NCI-H510A (cell line): ENCODE results near the gene SEPTIN10.
"Not testable (repeated sequence)": the region's sequence is repeated elsewhere in the genome, so short reads cannot be mapped to it uniquely, and the experiment has no call there.

ENCODE experiments used
- DNase-seq: peaks from one replicate; lab custom pipeline; 2025; lab: John Stamatoyannopoulos, UW

SEPTIN10 gene

DNA sequence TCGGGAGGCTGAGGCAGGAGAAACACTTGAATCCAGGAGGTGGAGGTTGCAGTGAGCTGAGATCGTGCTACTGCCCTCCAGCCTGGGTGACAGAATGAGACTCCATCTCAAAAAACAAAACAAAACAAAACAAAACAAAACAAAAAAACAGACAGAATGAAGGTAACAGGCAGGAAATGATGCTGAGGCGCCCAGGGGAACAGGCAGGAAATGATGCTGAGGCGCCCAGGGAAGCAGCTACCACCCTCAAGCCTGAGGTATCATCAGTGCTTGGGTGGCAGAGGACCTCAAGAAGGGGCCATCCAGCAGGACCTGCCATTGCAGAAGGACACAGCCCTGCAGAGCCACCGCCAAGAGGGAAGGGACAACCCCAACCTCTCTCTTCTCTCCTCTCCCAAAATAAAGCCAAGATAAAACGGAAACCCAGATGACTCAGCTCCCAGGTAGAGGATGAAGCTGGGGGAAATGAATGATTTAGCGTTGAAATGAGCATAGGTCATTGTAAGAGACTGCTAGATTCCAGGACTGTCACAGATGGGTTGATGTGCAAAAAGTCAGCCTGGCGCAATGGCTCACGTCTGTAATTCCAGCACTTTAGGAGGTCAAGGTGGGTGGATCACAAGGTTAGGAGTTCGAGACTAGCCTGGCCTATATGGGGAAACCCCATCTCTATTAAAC, 19.7 kb upstream of the SEPTIN10 start:
- DNase-seq: no peak

DNA sequence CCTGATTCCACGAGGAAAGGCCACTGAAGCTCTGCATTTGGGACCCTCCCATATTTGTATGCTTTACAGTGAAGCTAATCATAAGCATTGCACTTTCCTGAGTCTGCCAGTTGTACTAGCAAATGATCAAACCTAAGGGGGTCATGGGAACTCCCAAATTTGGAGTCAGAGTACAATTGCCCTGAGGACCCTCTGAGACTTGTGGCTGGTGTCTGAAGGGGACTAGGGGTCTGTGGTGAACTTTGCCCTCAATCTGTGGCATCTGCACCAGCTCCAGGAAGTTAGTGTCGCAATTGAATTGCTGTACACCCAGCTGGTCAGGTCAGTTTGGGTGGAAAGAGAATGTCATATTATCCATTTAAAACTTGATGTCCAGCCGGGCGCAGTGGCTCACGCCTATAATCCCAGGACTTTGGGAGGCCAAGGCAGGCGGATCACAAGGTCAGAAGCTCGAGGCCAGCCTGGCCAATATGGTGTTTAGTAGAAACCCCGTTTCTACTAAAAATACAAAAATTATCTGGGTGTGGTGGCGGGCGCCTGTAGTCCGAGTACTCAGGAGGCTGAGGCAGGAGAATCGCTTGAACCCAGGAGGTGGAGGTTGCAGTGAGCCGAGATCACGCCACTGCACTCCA, 18.5 kb upstream of the SEPTIN10 start:
- DNase-seq: no peak

DNA sequence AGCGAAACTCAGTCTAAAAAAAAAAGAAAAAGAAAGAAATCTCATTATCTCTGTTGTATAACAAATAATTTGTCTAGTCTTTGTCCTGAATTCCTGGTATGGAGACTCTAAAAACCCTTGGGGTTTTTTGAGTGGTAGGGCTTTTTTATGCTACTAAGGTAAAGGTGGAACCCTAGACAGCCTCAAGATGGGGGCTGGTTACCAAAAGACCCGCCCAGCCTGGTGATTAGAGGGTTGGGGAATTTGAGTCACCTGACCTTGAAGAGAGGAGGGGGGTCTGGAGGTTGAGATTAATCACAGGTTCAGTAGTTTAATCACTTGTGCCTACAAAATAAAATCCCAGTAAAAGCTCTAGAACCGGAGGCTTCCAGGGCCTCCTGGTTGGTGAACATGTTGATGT, 18.0 kb upstream of the SEPTIN10 start:
- DNase-seq: no peak

DNA sequence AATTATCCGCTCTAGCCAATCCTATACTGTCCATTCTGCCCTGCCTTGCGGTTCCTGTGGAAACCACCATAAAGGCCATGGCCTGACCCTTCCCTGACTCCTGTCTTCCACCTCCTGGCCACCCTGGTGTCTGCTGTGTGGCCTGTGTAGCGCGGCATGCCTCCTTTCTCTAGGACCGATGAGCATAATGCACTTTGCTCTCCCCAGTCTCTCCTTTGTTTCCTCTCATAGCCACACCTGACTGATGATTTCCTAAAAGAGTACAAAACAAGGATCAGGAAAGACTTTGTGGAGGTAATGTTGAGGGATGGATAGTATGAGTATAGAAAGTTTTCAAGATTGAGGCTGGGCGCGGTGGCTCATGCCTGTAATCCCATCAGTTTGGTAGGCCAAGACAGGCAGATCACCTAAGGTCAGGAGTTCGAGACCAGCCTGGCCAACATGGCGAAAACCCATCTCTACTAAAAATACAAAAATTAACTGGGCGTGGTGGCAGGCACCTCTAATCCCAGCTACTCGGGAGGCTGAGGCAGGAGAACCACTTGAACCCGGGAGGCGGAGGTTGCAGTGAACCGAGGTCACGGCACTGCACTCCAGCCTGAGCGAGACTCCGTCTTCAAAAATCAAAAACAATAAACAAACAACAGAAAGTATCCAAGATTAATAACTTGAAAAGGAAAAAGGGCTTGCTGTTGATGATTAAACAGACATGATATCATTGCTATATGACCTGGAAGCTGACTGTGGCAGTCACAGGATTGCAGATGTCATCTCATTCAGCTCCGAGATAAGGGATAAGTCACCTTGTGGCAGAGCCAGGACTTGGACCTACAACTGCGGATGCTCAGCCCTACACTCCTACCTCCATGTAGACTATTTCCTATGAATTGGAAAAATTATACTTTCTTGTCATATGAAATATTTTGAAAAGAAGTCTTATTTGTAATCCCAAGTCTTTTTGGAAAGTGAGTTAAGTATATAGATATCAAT, 17.0 kb upstream of the SEPTIN10 start:
- no peak for DNase-seq

GRCh38 chr2:109629867-109630266, 16.1 kb upstream of the SEPTIN10 start:
- no peak for DNase-seq

DNA sequence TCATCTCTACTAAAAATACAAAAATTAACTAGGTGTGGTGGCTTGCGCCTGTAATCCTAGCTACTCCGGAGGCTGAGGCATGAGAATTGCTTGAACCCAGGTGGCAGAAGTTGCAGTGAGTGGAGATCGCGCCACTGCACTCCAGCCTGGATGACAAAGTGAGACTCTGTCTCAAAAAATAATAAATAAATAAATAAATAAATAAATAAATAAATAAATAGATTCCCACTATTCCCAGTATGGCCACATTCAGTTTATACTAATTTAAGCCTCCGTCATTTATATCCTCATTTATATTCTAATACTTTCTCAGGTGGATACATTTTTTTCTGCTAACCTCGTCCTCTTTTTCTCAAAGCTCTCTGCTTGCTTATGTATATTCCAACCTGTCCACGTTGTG, 14.6 kb upstream of the SEPTIN10 start:
- DNase-seq: not testable (repeated sequence)

DNA sequence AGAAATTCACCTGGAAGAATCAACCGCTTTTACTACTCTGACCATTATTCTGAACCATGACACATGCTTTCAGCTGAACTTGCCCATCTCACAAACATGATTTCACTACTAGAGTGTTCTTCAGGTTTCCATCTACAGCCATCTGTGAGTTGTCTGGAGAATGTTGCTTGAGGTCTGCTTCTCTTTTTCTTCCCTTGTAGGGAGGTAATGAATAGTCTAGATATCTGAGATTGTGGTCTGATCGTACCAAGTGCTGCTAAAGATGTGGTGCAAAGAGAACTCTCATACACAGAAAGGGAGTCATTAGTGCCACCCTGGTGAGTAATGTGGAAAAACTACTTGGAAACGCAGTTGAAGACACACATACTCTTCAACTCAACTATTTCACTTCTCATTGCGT, 10.6 kb upstream of the SEPTIN10 start:
- no peak for DNase-seq

- no peak for DNase-seq
Observed at GRCh38 chr2:109623923-109624322, 10.2 kb upstream of the SEPTIN10 start.

DNA sequence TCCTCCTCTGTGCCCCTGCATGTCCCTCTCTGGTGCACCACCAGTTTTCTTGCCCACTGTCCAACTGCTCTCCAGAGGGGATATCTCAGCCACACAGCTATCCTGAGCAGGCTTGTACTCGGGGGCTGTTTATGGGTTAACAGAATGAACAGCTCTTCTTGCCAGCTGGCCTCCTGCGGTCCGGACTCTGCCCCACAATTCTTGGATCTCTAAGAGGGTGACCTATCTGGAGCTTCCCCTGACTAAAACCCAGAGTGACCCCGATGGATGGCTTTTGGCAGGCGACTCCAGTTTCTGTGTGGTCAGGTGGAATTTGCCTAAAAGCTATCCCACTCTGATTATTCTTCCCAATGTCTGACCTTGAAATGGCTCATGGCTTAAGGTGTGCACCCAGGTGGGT, 9.5 kb upstream of the SEPTIN10 start:
- no peak for DNase-seq

DNA sequence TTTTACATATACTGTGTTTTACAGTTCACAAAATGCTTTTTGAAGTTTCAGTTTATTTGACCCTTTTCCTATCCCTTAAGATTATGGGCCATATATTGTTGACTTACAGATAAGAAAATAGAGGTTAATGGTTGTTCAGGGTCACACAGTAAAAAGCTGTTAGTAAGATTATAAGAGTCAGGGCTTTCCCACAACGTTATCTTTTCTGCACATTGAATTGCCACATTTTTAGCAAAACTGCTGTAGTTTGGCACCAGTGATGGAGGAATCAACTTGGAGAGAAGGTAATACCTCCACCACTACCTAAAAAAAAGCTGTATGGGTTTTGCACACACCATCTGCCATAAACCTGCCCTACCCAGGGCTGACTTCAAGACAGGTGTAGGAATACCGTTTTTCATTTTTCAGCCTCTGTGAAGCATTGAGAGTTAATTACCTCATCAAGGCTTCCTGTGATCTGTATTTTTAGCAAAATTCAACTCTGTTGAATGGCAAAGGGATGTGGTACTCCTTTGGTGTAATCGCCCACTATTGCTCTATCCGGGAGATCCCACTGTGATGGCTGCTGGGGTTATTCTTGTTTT, 5.4 kb upstream of the SEPTIN10 start:
- DNase-seq: no peak

DNA sequence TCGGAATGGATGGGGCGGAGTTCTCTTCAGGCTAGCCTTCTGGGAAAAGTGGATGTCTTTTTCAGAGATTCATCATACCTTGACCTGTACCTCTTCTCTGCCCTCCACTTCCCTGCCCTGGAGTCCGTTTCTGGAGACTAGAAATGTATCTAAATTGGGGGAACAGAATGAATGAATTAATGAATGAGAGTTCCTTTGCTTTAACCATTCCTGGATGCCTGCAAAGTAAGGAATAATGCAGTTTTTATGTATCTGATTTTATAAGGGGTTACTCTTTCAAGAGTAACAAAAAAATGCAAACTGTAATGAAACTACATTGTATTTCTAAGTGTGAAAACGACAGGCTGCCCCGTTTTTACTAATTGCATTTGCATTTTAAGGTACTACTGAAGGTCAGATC, 2.4 kb upstream of the SEPTIN10 start:
- DNase-seq: no peak

DNA sequence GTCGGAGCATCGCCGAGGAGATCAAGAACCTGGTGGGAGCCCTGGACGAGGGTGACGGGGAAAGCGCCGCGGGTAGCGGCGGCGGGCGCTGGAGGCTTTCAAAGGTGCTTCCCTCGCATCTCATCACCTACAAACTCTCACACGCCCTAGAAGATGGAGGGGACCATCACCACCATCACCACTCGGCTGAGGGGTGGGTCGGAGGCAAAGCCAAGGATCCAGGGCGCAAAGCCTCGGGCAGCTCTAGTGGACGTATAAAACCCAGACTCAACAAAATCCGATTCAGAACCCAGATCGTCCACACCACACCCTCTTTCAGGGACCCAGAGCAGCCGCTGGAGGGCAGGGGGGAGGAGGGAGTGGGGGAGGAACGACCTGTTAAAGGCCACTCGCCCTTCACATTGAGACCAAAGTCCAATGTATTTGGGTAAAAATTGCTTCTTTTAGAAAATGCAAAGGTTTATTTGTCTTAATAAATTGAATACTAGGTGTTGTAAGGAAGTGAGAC, 1.9 kb upstream of the SEPTIN10 start:
- no peak for DNase-seq

GRCh38 chr2:109614715-109615636, 1.2 kb upstream of the SEPTIN10 start:
- peak; percentile 24 for DNase-seq

- DNase-seq: no peak
Observed at GRCh38 chr2:109613081-109613921, 465 bp downstream of the SEPTIN10 start.

- no peak for DNase-seq
Observed at GRCh38 chr2:109611467-109612095, 2.2 kb downstream of the SEPTIN10 start.

DNA sequence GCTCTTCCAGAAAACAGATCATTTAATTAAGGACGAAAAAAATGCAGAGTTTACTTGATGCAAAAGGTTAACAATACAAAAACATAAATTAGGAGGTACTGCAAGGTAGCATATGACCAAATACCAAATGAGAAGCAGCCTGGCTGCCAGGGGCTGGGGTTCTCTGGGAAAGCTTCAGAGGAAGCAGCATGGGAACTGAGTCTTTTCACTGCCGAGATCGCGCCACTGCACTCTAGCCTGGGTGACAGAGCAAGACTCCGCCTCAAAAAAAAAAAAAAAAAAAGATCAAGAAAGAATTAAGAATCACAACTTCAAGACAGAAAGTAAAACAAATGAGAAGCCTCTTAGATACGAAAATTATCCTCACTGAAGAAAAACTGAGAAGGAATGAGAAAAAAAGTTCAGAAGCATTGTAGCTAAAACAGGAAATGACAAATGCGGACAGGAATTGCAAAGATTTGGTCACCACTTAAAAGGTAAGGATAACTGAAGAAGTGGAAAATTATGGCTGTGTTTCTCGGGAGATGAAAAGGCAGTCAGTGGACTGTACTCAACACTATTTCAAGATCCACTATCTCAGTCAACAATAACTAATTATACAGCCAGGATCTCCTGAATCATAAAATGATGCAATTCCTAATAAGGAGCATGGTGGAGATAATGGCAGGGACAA, 4.3 kb downstream of the SEPTIN10 start:
- DNase-seq: no peak

- DNase-seq: no peak
Observed at GRCh38 chr2:109607766-109608165, 6.0 kb downstream of the SEPTIN10 start.

- DNase-seq: no peak
Observed at GRCh38 chr2:109604597-109604996, 9.2 kb downstream of the SEPTIN10 start.

DNA sequence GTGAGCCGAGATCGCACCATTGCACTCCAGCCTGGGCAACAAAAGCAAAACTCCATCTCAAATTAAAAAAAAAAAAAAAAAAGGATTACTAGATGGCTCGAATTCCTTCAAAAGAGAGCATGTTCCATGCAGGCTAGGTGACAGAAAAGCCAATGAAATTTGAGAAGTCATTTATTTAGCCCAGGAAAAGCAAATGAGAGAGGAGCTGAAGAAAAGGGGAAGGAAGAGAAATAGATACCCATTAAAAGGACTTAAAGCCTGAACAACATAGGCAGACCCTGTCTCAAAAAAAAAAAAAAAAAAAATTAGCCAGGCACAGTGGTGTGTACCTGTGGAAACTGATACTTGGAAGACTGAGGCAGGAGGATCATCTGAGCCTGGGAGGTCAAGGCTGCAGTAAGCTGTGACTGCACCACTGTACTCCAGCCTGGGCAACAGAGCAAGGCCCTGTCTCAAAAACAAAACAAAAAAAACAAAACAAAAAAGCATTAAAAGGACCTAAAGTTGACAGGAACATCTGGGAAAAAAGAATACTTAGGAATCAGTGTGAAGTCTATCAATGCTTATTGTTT, 11.1 kb downstream of the SEPTIN10 start:
- no peak for DNase-seq
